Endothelial cell of umbilical vein (primary cell): ENCODE measurements around the gene KLHL21. TPM values are rescaled to one million over a fixed set of nuclear protein-coding genes. Genes with fewer than 3 reads are reported as not detected.

Source experiments
- BruUV-seq: library from RNA; stranded (reverse); fragments of 400-500 nt; replicated peaks from 2 replicates; lab custom pipeline; 2021; lab: Mats Ljungman, UMichigan
- CTCF ChIA-PET: fragments of 300-600, 350-600 bp; sonication (Branson Sonifier 250); formaldehyde crosslinking; loops from one replicate; lab custom pipeline; 2021; ENCODE audit warnings: antibody characterized with exemption, inconsistent platforms; lab: Charles Lee
- POLR2A ChIA-PET: fragments of 300-600, 350-600 bp; sonication (Branson Sonifier 250); formaldehyde crosslinking; loops from one replicate; lab custom pipeline; 2021; ENCODE audit warnings: antibody characterized with exemption, inconsistent platforms; lab: Charles Lee
- DNase-seq: peaks from one replicate; pipeline ENCODE4 v3.0.0-alpha.2; 2011; ENCODE audit warnings: low read depth, low spot score
- FAIRE-seq: peaks from 2 replicates; lab custom pipeline; 2011; peaks lifted over from hg19 to GRCh38; lab: Jason Lieb, UNC
- H2AFZ ChIP-seq: 2 replicates; pipeline ENCODE4 v1.6.0; 2012; ENCODE audit warnings: low read depth, low read length, control low read depth, inconsistent platforms
- H3K27ac ChIP-seq: 2 replicates; pipeline ENCODE4 v1.5.1; 2011; ENCODE audit warnings: low read depth, mild to moderate bottlenecking, control low read depth, low read length, moderate library complexity; ENCODE audit not compliant: insufficient read depth
- H3K27me3 ChIP-seq, 2 experiments: 2 replicates each; pipeline versions ENCODE4 v1.6.0 to v1.6.1; 2011; ENCODE audit warnings: low read length in 2 of 2, mixed read lengths in 1 of 2; ENCODE audit not compliant: control insufficient read depth in 2 of 2, insufficient read depth in 2 of 2
- H3K36me3 ChIP-seq, 2 experiments: 2 replicates in 1 of 2; 3 replicates in 1 of 2; pipeline ENCODE4 v1.5.1; 2011; ENCODE audit warnings: low read length in 2 of 2, mild to moderate bottlenecking in 1 of 2, moderate library complexity in 1 of 2; ENCODE audit not compliant: control insufficient read depth in 2 of 2, insufficient read depth in 2 of 2; ENCODE audit errors: extremely low read depth in 1 of 2
- H3K4me1 ChIP-seq: 3 replicates; pipeline ENCODE4 v1.5.1; 2011; ENCODE audit warnings: mild to moderate bottlenecking, low read length; ENCODE audit not compliant: control insufficient read depth, insufficient read depth; ENCODE audit errors: extremely low read depth
- H3K4me2 ChIP-seq: 2 replicates; pipeline ENCODE4 v1.6.1; 2011; ENCODE audit warnings: low read length, control low read depth, mixed read lengths; ENCODE audit not compliant: insufficient read depth
- H3K4me3 ChIP-seq, 3 experiments: fragments of 200-600 bp in 1 of 3; sonication (generic), shearing (Covaris generic) in 1 of 3; replicated peaks in 1 of 3; 2 replicates each; pipeline ENCODE4 v1.5.1; 2011 to 2016; ENCODE audit warnings: control low read depth in 3 of 3, low read length in 3 of 3, mild to moderate bottlenecking in 2 of 3, inconsistent platforms in 1 of 3, low read depth in 1 of 3, moderate library complexity in 1 of 3; ENCODE audit not compliant: insufficient read depth in 1 of 3
- H3K79me2 ChIP-seq: 2 replicates; pipeline ENCODE4 v1.6.0; 2012; ENCODE audit warnings: low read length, inconsistent platforms; ENCODE audit not compliant: control insufficient read depth, insufficient read depth
- H3K9ac ChIP-seq: replicated peaks from 2 replicates; pipeline ENCODE3; 2011; ENCODE audit warnings: low read length, control low read depth; ENCODE audit not compliant: insufficient read depth; ENCODE audit errors: extremely low read depth
- H3K9me1 ChIP-seq: replicated peaks from 3 replicates; pipeline ENCODE4 v1.6.0; 2011; ENCODE audit warnings: mild to moderate bottlenecking, low read length; ENCODE audit not compliant: control insufficient read depth, insufficient read depth; ENCODE audit errors: extremely low read depth
- H3K9me3 ChIP-seq: replicated peaks from 2 replicates; pipeline ENCODE4 v1.5.1; 2012; ENCODE audit warnings: low read length, inconsistent platforms; ENCODE audit not compliant: control insufficient read depth, insufficient read depth
- H4K20me1 ChIP-seq: replicated peaks from 2 replicates; pipeline ENCODE3; 2011; ENCODE audit warnings: mild to moderate bottlenecking, low read length; ENCODE audit not compliant: control insufficient read depth, insufficient read depth; ENCODE audit errors: extremely low read depth
- FOS ChIP-seq: IDR thresholded peaks from 2 replicates; pipeline ENCODE4 v1.6.1; 2011; ENCODE audit warnings: mild to moderate bottlenecking, low read length, moderate library complexity, borderline replicate concordance; ENCODE audit not compliant: insufficient read depth
- POLR2A ChIP-seq: IDR thresholded peaks from 2 replicates; pipeline ENCODE4 v1.6.1; 2012; ENCODE audit warnings: low read depth, mild to moderate bottlenecking, control low read depth, low read length
- POLR2AphosphoS5 ChIP-seq: IDR thresholded peaks from 2 replicates; pipeline ENCODE4 v1.6.1; 2012; ENCODE audit warnings: low read depth, mild to moderate bottlenecking, control low read depth, low read length, moderate library complexity; ENCODE audit not compliant: insufficient read depth
- dilution Hi-C: fragments of 300-500 bp; cut with MboI; formaldehyde crosslinking; loops from one replicate; pipeline ENCODE4 v1.15.0; 2019; ENCODE audit warnings: low sequenced_read_pairs; ENCODE audit not compliant: extremely low pct_ligation_motif_present
- intact Hi-C: fragments of 100-400 bp; cut with micrococcal nuclease; formaldehyde crosslinking; loops from one replicate; pipeline ENCODE4 v1.10.0; 2022
- polyA plus RNA-seq, 4 experiments: library from polyadenylated mRNA; depleted of rRNA in 3 of 4; stranded (reverse) in 3 of 4; unstranded in 1 of 4; fragments of >200 nt; gene quantifications; 2 replicates each; pipeline versions ENCODE4 v1.2.1 to v1.2.3, GENCODE V29; 2011 to 2012; ENCODE audit warnings: missing spikeins in 1 of 4
- total RNA-seq: library from RNA; stranded (reverse); gene quantifications from 2 replicates; pipeline ENCODE4 v1.2.3, GENCODE V29; 2021
- TF ChIP-seq, protein P1 (sequence below), 2 donors: IDR thresholded peaks; 1 replicate in 1 of 2; 2 replicates in 1 of 2; pipeline ENCODE4 v1.5.1; 2011; ENCODE audit warnings: low read length in 2 of 2, mild to moderate bottlenecking in 2 of 2, moderate library complexity in 2 of 2, control low read depth in 1 of 2, inconsistent platforms in 1 of 2, low read depth in 1 of 2; ENCODE audit not compliant: insufficient read depth in 1 of 2; ENCODE audit errors: extremely low read depth in 1 of 2

The KLHL21 gene
- total and polyA plus RNA-seq, 2 donors (not counting 3 experiments of a cell fraction or from before 2014, with no cell fraction given): 18.0 to 22.4 TPM

DNA sequence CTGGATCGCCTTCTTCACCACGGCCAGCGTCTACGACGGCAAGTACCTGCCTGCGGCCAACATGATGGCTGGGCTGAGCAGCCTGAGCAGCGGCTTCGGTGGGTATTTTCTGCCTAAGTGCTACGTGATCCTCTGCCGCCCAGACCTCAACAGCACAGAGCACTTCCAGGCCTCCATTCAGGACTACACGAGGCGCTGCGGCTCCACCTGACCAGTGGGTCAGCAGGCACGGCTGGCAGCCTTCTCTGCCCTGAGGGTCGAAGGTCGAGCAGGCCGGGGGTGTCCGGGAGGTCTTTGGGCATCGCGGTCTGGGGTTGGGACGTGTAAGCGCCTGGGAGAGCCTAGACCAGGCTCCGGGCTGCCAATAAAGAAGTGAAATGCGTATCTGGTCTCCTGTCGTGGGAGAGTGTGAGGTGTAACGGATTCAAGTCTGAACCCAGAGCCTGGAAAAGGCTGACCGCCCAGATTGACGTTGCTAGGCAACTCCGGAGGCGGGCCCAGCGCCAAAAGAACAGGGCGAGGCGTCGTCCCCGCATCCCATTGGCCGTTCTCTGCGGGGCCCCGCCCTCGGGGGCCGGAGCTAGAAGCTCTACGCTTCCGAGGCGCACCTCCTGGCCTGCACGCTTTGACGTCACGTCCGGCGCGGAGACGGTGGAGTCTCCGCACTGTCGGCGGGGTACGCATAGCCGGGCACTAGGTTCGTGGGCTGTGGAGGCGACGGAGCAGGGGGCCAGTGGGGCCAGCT, 23.1 kb downstream of the KLHL21 start, which contains the start of gene ZBTB48:
TSS of gene ZBTB48 (plus strand) at position 621 of the 745 bp plus-strand sequence. CDS start 616 bp downstream, outside the sequence.
- dilution Hi-C loops: no loop called here
- BruUV-seq: TSS peak; percentile 19

More for the DNA sequence above, 23.1 kb downstream of the KLHL21 start, which contains the start of gene ZBTB48:
- Histone ChIP-seq H3K36me3 (no peaks in the 10 kb centered on the region), H3K27me3 (no peaks in the 10 kb centered on the region), H3K79me2 (peaks cover 11% of the 10 kb centered on the region), H3K27ac (peak within 1 kb of the TSS; percentile 57), H3K9me1 (no peaks in the 10 kb centered on the region), H3K4me3 (peak within 1 kb of the TSS; percentile 57 to 98 (median 65)), H3K4me2 (peak within 1 kb of the TSS; percentile 75), H3K4me1 (peaks cover 14% of the 10 kb centered on the region), H3K9ac (peak within 1 kb of the TSS; percentile 39), H2AFZ (peak within 1 kb of the TSS; percentile 91), H4K20me1 (no peaks in the 10 kb centered on the region), H3K9me3 (no peaks in the 10 kb centered on the region)
- ChIA-PET POLR2A (interaction anchor here (1.4 to 2.0 kb wide), 4 partner anchors 21 to 88 kb away, joined by 3 to 6 read pairs (median 6); partner anchors contain the start of gene KLHL21), CTCF (interaction anchor here (1.0 to 1.8 kb wide), 7 partner anchors 18 to 94 kb away, joined by 4 to 15 read pairs (median 6); partner anchors contain the start of genes NOL9 and TAS1R1)
- peak; percentile 99 for FAIRE-seq
- intact Hi-C loops: loop anchor here (1.0 kb wide), 4 partner anchors 22 to 46 kb away; partner anchors contain the start of genes NOL9 and PHF13
- DNase-seq: peak; percentile 97
- peak; percentile 96 for TF ChIP-seq POLR2AphosphoS5
- peak; percentile 98 for TF ChIP-seq POLR2A
- no peak for TF ChIP-seq FOS
- TF ChIP-seq, protein P1, sequence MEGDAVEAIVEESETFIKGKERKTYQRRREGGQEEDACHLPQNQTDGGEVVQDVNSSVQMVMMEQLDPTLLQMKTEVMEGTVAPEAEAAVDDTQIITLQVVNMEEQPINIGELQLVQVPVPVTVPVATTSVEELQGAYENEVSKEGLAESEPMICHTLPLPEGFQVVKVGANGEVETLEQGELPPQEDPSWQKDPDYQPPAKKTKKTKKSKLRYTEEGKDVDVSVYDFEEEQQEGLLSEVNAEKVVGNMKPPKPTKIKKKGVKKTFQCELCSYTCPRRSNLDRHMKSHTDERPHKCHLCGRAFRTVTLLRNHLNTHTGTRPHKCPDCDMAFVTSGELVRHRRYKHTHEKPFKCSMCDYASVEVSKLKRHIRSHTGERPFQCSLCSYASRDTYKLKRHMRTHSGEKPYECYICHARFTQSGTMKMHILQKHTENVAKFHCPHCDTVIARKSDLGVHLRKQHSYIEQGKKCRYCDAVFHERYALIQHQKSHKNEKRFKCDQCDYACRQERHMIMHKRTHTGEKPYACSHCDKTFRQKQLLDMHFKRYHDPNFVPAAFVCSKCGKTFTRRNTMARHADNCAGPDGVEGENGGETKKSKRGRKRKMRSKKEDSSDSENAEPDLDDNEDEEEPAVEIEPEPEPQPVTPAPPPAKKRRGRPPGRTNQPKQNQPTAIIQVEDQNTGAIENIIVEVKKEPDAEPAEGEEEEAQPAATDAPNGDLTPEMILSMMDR (IDR thresholded peaks at IDR 0.05; ENCODE audit: extremely low read depth in 1 of 2, insufficient read depth in 1 of 2, low read depth in 1 of 2, low read length in 2 of 2): no peak
